HG03139 (cell line): ENCODE results near the gene CA5A.

ENCODE experiments used
- ATAC-seq: cut with Tn5 transposase; IDR thresholded peaks from one replicate; pipeline ENCODE4 v1.9.1; 2021; ENCODE audit not compliant: unreplicated experiment

Gene CA5A

GRCh38 chr16:87851141-87851587 is 85.2 kb downstream of the CA5A start:
- no peak for ATAC-seq

GRCh38 chr16:87850009-87851006 is 86.0 kb downstream of the CA5A start:
- ATAC-seq, result no peak

- no peak for ATAC-seq
These were observed 86.8 kb downstream of the CA5A start for GRCh38 chr16:87849419-87850008.

GRCh38 chr16:87848676-87849345 is 87.5 kb downstream of the CA5A start:
- no peak for ATAC-seq

GRCh38 chr16:87847785-87848675 is 88.3 kb downstream of the CA5A start:
- no peak for ATAC-seq

- ATAC-seq, result no peak
These were observed 88.9 kb downstream of the CA5A start for GRCh38 chr16:87847467-87847784.

GRCh38 chr16:87846705-87847466 is 89.4 kb downstream of the CA5A start:
- ATAC-seq, result no peak

GRCh38 chr16:87845807-87846619 is 90.3 kb downstream of the CA5A start:
- no peak for ATAC-seq

- ATAC-seq, result no peak
These were observed 91.1 kb downstream of the CA5A start for GRCh38 chr16:87845213-87845612.

GRCh38 chr16:87844809-87845208 is 91.5 kb downstream of the CA5A start:
- no peak for ATAC-seq

GRCh38 chr16:87844120-87844733 is 92.1 kb downstream of the CA5A start:
- no peak for ATAC-seq

- no peak for ATAC-seq
These were observed 92.6 kb downstream of the CA5A start for GRCh38 chr16:87843678-87844105.

GRCh38 chr16:87842209-87842869 is 94.0 kb downstream of the CA5A start:
- ATAC-seq, result no peak

- no peak for ATAC-seq
These were observed 94.8 kb downstream of the CA5A start for GRCh38 chr16:87841340-87842208.

- ATAC-seq, result no peak
These were observed 95.9 kb downstream of the CA5A start for GRCh38 chr16:87840271-87840978.

GRCh38 chr16:87839542-87840270 is 96.6 kb downstream of the CA5A start:
- ATAC-seq, result no peak
